Retinal pigment epithelial cell (primary cell): ENCODE data around the gene QDPR.

Experiments
- DNase-seq: peaks from one replicate; pipeline ENCODE4 v3.0.0-alpha.2; 2010; ENCODE audit warnings: low read depth
- H3K4me3 ChIP-seq: 2 replicates; pipeline ENCODE4 v1.5.1; 2011; ENCODE audit warnings: mild to moderate bottlenecking, low read length, control low read depth, moderate library complexity
- CTCF ChIP-seq: conservative IDR thresholded peaks from 2 replicates; pipeline ENCODE4 v1.5.1; 2011; ENCODE audit warnings: low read depth, low read length, control low read depth, inconsistent platforms

The QDPR gene

GRCh38 chr4:17515445-17516407 lies 3.8 kb upstream of the QDPR start:
- no peak overlapping the region for H3K4me3 ChIP-seq
- no peak for DNase-seq
- no peak for TF ChIP-seq CTCF

- H3K4me3 ChIP-seq = no peak within 1 kb of the TSS
- TF ChIP-seq CTCF = no peak
- DNase-seq = no peak
Observed at GRCh38 chr4:17514865-17515264, 3.0 kb upstream of the QDPR start, which contains the start of gene CLRN2. CLRN2 (plus strand) TSS chr4:17515165; CDS start chr4:17515267, 102 bp downstream.

- no peak for TF ChIP-seq CTCF
- no peak for DNase-seq
- H3K4me3 ChIP-seq = no peak overlapping the region
Observed at GRCh38 chr4:17512973-17513665, 1.2 kb upstream of the QDPR start.

GRCh38 chr4:17511509-17511949 lies 361 bp downstream of the QDPR start:
- no peak for DNase-seq
- H3K4me3 ChIP-seq = peak overlapping the region; percentile 76
- TF ChIP-seq CTCF = no peak

GRCh38 chr4:17511051-17511450 lies 839 bp downstream of the QDPR start:
- H3K4me3 ChIP-seq = peak overlapping the region; percentile 76
- DNase-seq = no peak
- TF ChIP-seq CTCF = no peak

GRCh38 chr4:17510582-17510981 lies 1.3 kb downstream of the QDPR start:
- H3K4me3 ChIP-seq = peak overlapping the region; percentile 76
- no peak for TF ChIP-seq CTCF

More at GRCh38 chr4:17510582-17510981, 1.3 kb downstream of the QDPR start:
- no peak for DNase-seq
